Mesothelial cell of epicardium (in vitro differentiated cells): Measurements from ENCODE around the gene DNAJC2. TPM values are rescaled to one million over a fixed set of nuclear protein-coding genes. Genes with fewer than 3 reads are reported as not detected.

ENCODE experiments used
- DNase-seq, 2 experiments: peaks; one replicate each; pipeline ENCODE4 v3.0.0; 2021; ENCODE audit warnings: low spot score in 2 of 2; ENCODE audit not compliant: unreplicated experiment in 2 of 2
- H3K27ac Mint-ChIP-seq: 2 replicates; pipeline ENCODE4 v1.8.0; 2021; ENCODE audit warnings: mixed read lengths
- H3K27me3 Mint-ChIP-seq: 2 replicates; pipeline ENCODE4 v1.8.0; 2021; ENCODE audit warnings: low read depth, mixed read lengths
- H3K36me3 Mint-ChIP-seq: 2 replicates; pipeline ENCODE4 v1.8.0; 2021; ENCODE audit warnings: mixed read lengths
- H3K4me1 Mint-ChIP-seq: 2 replicates; pipeline ENCODE4 v1.8.0; 2021; ENCODE audit warnings: mixed read lengths
- H3K4me3 Mint-ChIP-seq: 2 replicates; pipeline ENCODE4 v1.8.0; 2021; ENCODE audit warnings: mild to moderate bottlenecking, moderate library complexity, mixed read lengths
- H3K9me3 Mint-ChIP-seq: 2 replicates; pipeline ENCODE4 v1.8.0; 2021; ENCODE audit warnings: mixed read lengths
- CTCF ChIP-seq: fragments of 200-600 bp; sonication (generic); IDR thresholded peaks from one replicate; pipeline ENCODE4 v1.5.0; 2021; ENCODE audit warnings: antibody characterized with exemption; ENCODE audit not compliant: unreplicated experiment
- total RNA-seq: library from RNA; stranded (reverse); gene quantifications from 3 replicates; pipeline ENCODE4 v1.2.1, GENCODE V29; 2021

Gene DNAJC2
- total RNA-seq, 1 donor from 2014 or later, result 31.1 TPM

GRCh38 chr7:103347507-103348267, 3.1 kb upstream of the DNAJC2 start, which contains the start of gene PSMC2:
Gene PSMC2 (plus strand): TSS chr7:103347643. CDS start chr7:103347712, 69 bp downstream.
- Mint-ChIP-seq H3K4me3 (peak within 1 kb of the TSS; percentile 100), H3K27ac (peak within 1 kb of the TSS; percentile 100), H3K27me3 (no peaks in the 10 kb centered on the region), H3K36me3 (peaks cover 2% of the 10 kb centered on the region), H3K4me1 (peaks cover 27% of the 10 kb centered on the region), H3K9me3 (no peaks in the 10 kb centered on the region)
- TF ChIP-seq CTCF, result no peak
- DNase-seq, result peak; percentile 28 to 77

- no peak for TF ChIP-seq CTCF
- DNase-seq, result no peak
- Mint-ChIP-seq H3K36me3 (peaks cover 3% of the 10 kb centered on the region), H3K27me3 (no peaks in the 10 kb centered on the region), H3K27ac (no peak overlapping the region), H3K9me3 (no peaks in the 10 kb centered on the region), H3K4me3 (no peak overlapping the region), H3K4me1 (peaks cover 30% of the 10 kb centered on the region)
These were observed 1.8 kb upstream of the DNAJC2 start for GRCh38 chr7:103346396-103346795.

- Mint-ChIP-seq H3K4me1 (peaks cover 16% of the 10 kb centered on the region), H3K27ac (peak overlapping the region; percentile 98), H3K36me3 (peaks cover 20% of the 10 kb centered on the region), H3K27me3 (no peaks in the 10 kb centered on the region), H3K4me3 (peak overlapping the region; percentile 96), H3K9me3 (no peaks in the 10 kb centered on the region)
- peak in 1 of 2 experiments; percentile 45 for DNase-seq
- TF ChIP-seq CTCF, result no peak
These were observed 662 bp downstream of the DNAJC2 start for GRCh38 chr7:103343758-103344452.

- Mint-ChIP-seq H3K4me3 (peak overlapping the region; percentile 96), H3K4me1 (peaks cover 12% of the 10 kb centered on the region), H3K27ac (peak overlapping the region; percentile 98), H3K36me3 (peaks cover 20% of the 10 kb centered on the region), H3K9me3 (no peaks in the 10 kb centered on the region), H3K27me3 (no peaks in the 10 kb centered on the region)
- TF ChIP-seq CTCF, result no peak
- DNase-seq, result no peak
These were observed 1.2 kb downstream of the DNAJC2 start for GRCh38 chr7:103343332-103343731.

- no peak for TF ChIP-seq CTCF
- no peaks in the 10 kb centered on the region for H3K9me3 Mint-ChIP-seq
- no peak for DNase-seq
These were observed 3.1 kb downstream of the DNAJC2 start for GRCh38 chr7:103341466-103341865.

More at GRCh38 chr7:103341466-103341865, 3.1 kb downstream of the DNAJC2 start:
- H3K4me1 Mint-ChIP-seq, result peaks cover 8% of the 10 kb centered on the region
- no peak overlapping the region for H3K27ac Mint-ChIP-seq
- no peaks in the 10 kb centered on the region for H3K27me3 Mint-ChIP-seq
- no peak overlapping the region for H3K4me3 Mint-ChIP-seq
- peaks cover 30% of the 10 kb centered on the region for H3K36me3 Mint-ChIP-seq
